AG20443 (cell line): ENCODE measurements around the gene REEP1.

ENCODE experiments used
- DNase-seq: peaks from one replicate; pipeline ENCODE4 v3.0.0; 2012; ENCODE audit warnings: low spot score, mixed read lengths

REEP1 gene

DNA sequence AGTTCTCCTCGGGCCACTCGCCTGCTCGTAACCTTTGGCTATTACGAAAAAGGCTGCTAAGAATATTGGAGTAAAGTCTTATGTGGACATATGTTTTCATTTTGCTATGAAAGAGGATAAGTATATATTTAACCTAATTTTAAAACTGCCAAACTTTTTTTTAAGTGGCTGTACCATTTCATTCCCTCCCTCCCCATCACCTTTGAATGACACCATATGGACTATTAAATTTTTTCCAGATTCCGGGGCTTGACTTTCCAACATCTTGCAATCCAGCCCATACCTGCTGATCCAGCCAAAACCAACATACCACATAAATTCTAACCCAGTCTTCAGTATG lies 31.5 kb downstream of the REEP1 start:
- DNase-seq = no peak

GRCh38 chr2:86305195-86305914 lies 32.1 kb downstream of the REEP1 start:
- DNase-seq = no peak

GRCh38 chr2:86304416-86304815 lies 33.0 kb downstream of the REEP1 start:
- DNase-seq = no peak

DNA sequence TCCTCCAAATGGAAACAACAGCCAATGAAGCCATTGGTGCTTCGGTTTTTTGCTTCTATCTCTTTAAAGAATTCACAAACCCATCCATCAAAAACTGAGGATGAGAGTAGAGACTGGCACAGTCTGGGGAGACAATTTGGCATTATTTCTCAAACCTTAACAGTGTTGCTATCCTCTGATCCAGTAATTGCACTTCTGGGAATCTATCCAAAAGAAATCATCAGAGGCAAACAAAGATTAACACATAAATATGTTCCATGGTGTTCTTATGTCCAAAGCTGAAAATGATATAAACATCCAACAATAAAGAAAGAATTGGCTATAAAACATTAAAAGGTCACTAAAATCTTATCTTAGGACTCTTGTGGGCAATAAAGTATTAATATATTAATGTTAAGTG lies 35.1 kb downstream of the REEP1 start:
- DNase-seq = no peak

DNA sequence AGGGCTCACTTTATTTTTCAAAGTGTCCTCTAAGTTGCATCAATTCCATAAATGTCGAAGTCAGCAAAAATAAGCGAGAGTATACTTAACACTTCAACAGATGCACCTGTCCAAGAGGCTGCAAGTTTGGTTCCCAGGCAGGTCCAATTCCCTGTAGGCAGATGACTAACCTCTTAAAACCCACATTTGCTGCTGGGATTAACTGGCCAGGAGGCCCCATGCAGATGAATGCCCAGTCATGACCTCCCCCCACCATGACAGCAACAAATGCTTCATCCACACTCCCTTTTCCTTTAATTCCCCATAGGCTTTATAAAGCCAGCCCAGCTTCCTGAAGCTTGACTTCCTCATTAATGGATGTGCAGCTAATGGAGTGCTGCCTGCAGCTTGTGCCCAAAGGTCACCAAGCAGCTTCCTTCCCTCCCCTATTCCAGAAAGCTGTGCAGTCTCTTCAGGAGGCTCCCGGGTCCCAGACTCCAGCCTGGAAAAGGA lies 35.7 kb downstream of the REEP1 start:
- no peak for DNase-seq

DNA sequence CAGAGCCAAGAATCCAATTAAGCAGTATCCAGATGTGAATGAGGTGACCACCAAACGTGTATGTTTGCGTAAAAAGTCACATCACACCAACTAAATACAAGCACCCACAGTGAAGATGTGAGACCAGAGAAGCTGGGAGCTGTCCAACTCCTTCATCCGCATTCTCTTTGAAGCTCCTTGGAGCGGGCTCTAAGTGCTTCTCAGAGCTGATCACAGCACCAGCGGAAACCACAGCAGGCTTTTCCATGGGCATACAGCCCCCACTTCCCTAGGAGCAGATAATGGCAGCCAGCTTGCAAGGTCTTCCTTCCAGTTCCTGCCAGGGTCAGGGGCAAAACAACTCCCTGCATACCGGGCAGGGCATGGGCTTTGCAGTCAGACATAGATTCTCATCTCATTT lies 36.4 kb downstream of the REEP1 start:
- DNase-seq = no peak

GRCh38 chr2:86300496-86300895 lies 36.9 kb downstream of the REEP1 start:
- DNase-seq = no peak

DNA sequence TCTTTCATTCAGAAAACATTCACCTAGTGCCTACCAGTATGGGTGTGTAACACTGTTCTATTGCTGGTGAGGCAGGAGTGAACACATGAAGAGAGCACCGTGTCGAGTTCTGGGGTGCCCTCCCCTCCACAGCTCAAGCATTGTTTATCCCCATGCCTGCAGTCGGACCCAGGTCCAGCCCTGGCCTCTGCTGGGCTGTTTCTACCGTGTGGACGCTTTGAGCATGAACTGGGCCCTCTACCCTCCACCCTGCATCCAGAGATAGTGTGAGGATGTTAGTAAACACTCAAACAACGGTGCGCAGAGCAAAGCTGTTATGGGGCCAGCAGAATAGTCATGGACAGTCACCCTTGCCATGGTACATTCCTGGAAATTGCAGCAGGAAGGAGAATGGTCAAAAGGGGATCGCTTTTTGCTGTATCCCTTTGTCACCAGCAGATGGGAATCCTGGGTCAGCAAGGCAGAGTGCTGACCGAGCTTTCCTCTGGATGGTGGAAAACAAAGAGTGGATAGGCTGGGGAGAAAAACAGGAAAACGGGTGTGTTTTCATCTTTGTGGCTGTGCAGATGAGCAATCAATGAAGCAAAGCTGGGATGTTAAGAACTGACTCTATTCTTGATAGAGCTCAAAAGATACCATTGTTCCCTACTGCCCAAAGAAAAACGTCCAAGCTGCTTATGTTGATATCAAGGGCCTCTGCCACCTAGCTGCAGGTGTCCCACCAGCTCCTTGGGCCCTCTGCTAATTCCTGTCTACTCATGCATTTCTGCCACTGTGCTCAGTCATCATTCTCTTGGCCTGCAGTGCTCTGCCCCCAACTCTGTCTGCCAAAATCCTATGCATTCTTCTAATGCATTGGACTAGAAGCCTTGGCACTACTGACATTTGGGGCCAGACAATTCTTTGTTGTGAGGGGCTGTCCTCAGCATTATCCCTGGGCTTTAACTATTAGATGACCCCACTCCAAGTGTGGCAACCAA lies 38.7 kb downstream of the REEP1 start:
- peak; percentile 54 for DNase-seq

GRCh38 chr2:86297382-86298147 lies 39.9 kb downstream of the REEP1 start:
- DNase-seq = no peak

- no peak for DNase-seq
Observed at GRCh38 chr2:86296947-86297346, 40.5 kb downstream of the REEP1 start.

DNA sequence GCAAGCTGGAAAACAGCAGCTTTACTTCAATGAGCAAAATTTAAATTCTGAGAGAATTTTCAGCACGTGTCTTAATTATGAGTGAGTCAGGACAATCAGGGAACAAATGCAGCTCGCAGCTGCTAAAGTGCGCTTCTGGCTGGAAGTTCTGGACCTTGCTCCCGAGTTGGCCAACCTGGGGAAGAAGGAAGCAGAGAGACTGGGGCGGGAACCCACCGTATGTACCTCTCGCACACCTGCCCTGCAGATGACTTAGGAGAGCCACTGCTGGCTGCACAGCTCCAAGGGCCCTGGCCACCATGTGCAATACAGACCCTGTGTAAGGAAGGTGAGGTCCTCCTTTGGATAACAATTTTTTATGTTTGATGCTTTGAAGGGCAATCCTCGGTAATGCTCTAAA lies 42.4 kb downstream of the REEP1 start:
- no peak for DNase-seq

GRCh38 chr2:86293612-86294011 lies 43.8 kb downstream of the REEP1 start:
- no peak for DNase-seq

- DNase-seq = no peak
Observed at GRCh38 chr2:86292571-86293515, 44.6 kb downstream of the REEP1 start.

GRCh38 chr2:86291328-86291662 lies 46.1 kb downstream of the REEP1 start:
- DNase-seq = no peak

DNA sequence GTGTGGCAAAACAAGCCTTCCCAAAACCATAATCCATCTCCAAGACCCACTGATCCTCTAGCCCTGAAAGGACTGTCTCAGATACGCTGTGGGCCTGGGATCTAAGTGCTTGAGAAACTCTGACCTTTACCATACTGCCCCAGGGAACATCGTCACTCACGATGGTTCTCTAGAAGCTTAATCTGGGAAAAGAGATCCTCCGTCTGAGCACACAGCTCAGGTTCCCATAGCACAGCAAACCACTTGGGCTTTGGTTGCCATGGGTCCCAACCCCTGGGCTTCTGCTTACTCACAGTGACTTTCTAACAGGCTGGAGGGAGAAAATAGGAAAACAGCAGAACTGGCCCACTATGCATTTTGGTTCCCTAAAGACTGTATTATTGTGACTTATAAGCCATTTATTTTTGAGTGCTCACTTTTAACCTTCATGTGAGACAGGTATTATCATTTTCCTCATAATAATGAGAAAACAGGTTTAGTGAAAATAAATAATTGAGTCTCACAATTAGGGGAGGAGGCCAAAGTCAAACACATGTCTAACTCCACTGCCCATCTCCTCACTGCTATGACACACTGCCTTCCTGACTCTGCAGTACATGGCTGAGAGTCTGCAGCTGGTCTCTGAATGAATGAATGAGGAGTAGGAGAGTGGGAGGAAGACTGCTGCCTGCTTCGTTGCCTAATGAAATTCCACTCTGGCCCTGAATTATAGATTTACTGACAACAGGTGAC lies 46.7 kb downstream of the REEP1 start:
- no peak for DNase-seq

DNA sequence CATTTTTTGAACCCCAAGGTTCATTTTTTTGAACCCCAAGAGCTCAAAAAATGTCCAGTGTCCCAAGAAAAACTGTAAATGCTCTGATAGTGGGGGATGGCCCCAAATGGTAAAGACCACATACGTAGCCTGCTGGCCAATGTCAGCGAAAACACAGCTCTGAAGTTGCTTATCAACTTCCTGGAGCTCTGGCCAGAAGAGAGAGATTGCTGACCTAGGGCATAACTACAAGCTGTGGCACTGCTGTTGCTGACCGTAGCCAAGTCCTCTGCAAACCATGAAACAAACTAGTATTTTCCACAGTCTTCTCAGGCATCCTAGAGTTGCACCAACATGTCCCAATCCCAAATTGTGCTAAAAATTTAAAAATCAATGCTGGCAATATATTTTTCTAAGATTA lies 50.9 kb downstream of the REEP1 start:
- DNase-seq = no peak

DNA sequence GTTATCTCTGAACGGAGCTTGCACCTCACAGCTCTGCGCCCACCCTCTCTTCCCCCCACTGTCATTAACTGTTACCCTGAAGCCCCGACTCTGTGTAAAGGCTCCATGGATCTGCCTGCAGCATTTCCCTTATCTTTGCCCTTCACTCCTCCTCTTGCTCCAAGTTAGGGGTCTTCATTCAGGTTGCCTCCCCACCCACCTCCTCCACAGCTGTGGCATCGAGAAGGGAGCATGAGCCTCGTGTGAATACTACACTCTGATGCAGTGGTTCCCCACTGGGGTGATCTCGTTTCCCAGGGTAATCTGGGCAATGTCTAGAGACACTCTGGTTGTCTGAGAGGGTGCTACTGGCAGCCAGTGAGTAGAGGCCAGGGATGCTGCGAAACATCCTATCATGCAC lies 51.4 kb downstream of the REEP1 start:
- no peak for DNase-seq

DNA sequence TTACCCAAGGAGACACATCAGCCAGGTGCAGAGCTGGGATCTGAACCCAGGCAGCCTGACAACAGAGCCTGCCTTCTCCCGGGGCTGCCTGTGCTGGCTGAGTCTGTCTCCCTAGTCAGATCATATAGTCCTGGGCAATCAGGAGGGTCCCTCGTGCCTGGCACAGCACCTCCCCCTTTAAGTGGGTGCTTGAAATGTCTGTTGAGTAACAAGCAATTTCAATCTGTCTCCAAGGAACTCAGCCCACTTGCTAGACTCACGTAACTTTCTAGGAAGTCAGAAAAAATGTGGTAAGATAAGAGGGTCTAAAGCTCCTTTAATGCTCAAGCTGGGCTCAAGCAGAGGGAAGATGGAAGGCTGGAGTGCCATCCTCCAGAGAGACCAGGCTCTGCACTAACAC lies 51.9 kb downstream of the REEP1 start:
- DNase-seq = no peak

DNA sequence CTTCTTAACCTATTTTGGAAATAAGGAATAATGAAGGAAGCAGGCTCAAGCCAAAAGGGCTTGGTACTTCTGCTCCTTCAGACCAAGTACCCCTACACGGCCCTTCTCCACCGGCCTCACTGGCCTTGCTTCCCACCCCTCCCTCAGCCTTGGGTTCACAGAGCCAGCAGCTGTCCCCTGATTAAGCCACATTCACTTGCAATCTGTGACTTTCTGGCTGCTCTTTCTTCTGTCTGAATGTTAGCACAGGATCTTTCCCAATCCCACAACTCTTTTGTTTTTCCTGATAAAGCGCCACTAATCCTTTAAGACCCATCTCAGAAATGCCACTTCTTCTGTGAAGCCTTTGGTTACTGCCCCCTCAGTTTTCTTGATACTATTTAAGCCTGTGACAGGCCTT lies 52.4 kb downstream of the REEP1 start:
- DNase-seq = no peak

- DNase-seq = no peak
Observed at GRCh38 chr2:86284401-86284841, 53.0 kb downstream of the REEP1 start.
